HEK293 (cell line): Measurements from ENCODE around the gene GLCE.

ENCODE experiments used
- CTCF ChIA-PET: fragments of 350-600 bp; formaldehyde crosslinking; extraction: SDS; loops from one replicate; lab custom pipeline; 2021; ENCODE audit warnings: antibody characterized with exemption; lab: Yijun Ruan, JAX
- POLR2A ChIA-PET: fragments of 300-600 bp; formaldehyde crosslinking; extraction: SDS; loops from one replicate; lab custom pipeline; 2020; ENCODE audit warnings: antibody characterized with exemption, inconsistent platforms; lab: Yijun Ruan, JAX
- H3K27ac ChIP-seq: fragments of 200-500 bp; sonication (Bioruptor generic); 2 replicates; pipeline ENCODE4 v1.5.1; 2014; ENCODE audit warnings: low read depth, low read length, control low read depth, inconsistent platforms; ENCODE audit errors: extremely low read depth
- H3K36me3 ChIP-seq, 2 experiments: fragments of 200-500 bp in 1 of 2; sonication (Bioruptor generic) in 1 of 2; 1 replicate in 1 of 2; 2 replicates in 1 of 2; pipeline ENCODE4 v1.5.1; 2014 to 2017; ENCODE audit warnings: inconsistent platforms in 2 of 2, low read length in 2 of 2; ENCODE audit not compliant: control insufficient read depth in 2 of 2, insufficient read depth in 1 of 2
- H3K4me1 ChIP-seq: fragments of 200-500 bp; sonication (Bioruptor generic); 2 replicates; pipeline ENCODE4 v1.5.1; 2014; ENCODE audit warnings: mild to moderate bottlenecking, low read length, inconsistent platforms; ENCODE audit not compliant: control insufficient read depth, insufficient read depth
- H3K4me3 ChIP-seq: 2 replicates; pipeline ENCODE4 v1.5.1; 2011; ENCODE audit warnings: low read depth, mild to moderate bottlenecking, control low read depth, low read length, moderate library complexity
- H3K9me3 ChIP-seq: fragments of 200-500 bp; sonication (Bioruptor generic); 2 replicates; pipeline ENCODE4 v1.5.1; 2014; ENCODE audit warnings: low read depth, low read length, inconsistent platforms; ENCODE audit not compliant: control insufficient read depth, insufficient read depth
- FEZF1 ChIP-seq: fragments of 450-650 bp; formaldehyde crosslinking; IDR thresholded peaks from 2 replicates; pipeline ENCODE4 v1.5.1; 2016; ENCODE audit warnings: missing biosample characterization, missing genetic modification characterization
- HOXC10 ChIP-seq: sonication (generic); formaldehyde crosslinking; IDR thresholded peaks from 2 replicates; pipeline ENCODE4 v1.8.1; 2023; ENCODE audit warnings: mild to moderate bottlenecking, missing genetic modification reagents
- TCF7L2 ChIP-seq: IDR thresholded peaks from 2 replicates; pipeline ENCODE4 v1.6.1; 2011; ENCODE audit warnings: low read depth, mild to moderate bottlenecking, inconsistent platforms, low read length, moderate library complexity, borderline replicate concordance
- ZBTB17 ChIP-seq: fragments of 450-650 bp; formaldehyde crosslinking; IDR thresholded peaks from 2 replicates; pipeline ENCODE4 v1.5.1; 2016; ENCODE audit warnings: missing biosample characterization, missing genetic modification characterization
- ZNF600 ChIP-seq: fragments of 450-650 bp; formaldehyde crosslinking; IDR thresholded peaks from 2 replicates; pipeline ENCODE4 v1.5.1; 2016; ENCODE audit warnings: missing biosample characterization, missing genetic modification characterization
- TF ChIP-seq, protein P1 (sequence below): fragments of 450-650 bp; formaldehyde crosslinking; IDR thresholded peaks from 2 replicates; pipeline ENCODE4 v1.5.1; 2016; ENCODE audit warnings: missing biosample characterization, missing genetic modification characterization
- TF ChIP-seq, protein P2 (sequence below): fragments of 450-650 bp; formaldehyde crosslinking; IDR thresholded peaks from 2 replicates; pipeline ENCODE4 v1.5.1; 2016; ENCODE audit warnings: missing biosample characterization, missing genetic modification characterization
- TF ChIP-seq, protein P3 (sequence below): fragments of 450-650 bp; formaldehyde crosslinking; IDR thresholded peaks from 2 replicates; pipeline ENCODE4 v1.5.1; 2016; ENCODE audit warnings: missing biosample characterization, missing genetic modification characterization
- TF ChIP-seq, protein P4 (sequence below): fragments of 450-650 bp; formaldehyde crosslinking; IDR thresholded peaks from 2 replicates; pipeline ENCODE4 v1.5.1; 2016; ENCODE audit warnings: missing biosample characterization, missing genetic modification characterization
- TF ChIP-seq, protein P5 (sequence below): fragments of 450-650 bp; formaldehyde crosslinking; IDR thresholded peaks from 2 replicates; pipeline ENCODE4 v1.5.1; 2017; ENCODE audit warnings: missing biosample characterization, missing genetic modification characterization

Gene GLCE

DNA sequence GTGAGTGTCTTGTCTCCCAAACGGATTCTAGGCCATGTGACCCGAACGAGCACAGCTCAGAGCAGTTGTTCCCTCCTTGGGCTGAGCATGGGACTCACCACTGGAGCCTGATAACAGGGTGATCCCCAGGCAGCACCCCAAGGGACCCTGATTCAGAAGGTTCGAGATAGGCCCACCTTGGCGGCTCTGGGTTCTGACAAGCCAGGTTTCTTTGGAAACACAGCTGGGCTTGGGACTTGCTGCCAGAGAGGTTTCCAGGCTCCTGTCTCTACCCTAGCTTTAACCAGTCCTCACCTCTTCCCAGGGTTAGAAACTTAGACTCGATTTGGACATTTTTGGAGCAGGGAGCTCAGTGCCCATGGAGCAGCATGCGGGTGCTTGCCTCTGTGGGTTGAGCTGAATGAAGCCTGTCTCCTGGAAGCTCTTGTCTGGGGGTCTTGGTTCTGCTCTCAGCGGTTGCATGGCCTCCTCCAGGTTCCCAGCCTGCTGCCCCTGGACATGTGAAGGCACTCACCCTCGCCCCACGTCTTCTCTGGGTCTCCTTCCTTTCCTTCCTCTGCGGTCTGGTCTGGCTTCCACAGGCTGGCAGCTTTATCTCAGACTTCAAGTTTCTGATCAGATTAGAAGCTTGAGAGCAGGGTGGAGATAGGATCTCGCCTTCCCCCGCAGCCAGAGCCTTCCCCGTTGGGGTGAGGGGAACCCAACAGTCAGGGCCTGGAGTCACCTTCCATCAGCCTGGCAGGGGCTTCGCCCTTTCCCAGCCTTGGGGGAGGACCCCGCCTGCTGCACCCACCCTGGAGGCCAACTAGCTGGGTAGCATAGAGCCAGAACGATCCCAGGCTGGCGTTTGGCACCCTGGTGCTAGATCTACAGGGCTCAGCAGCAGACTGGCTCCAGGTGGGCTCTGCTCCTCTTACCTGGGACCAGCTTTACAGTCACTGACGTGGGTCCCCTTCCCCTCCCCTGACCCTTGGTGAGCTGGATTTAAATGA lies 159.2 kb downstream of the GLCE start:
- ChIA-PET POLR2A (no interaction called here), CTCF (interaction anchor here (0.6 kb wide), 1 partner anchor 74 kb away, joined by 3 read pairs; no protein-coding TSS in a partner anchor)
- H3K4me3 ChIP-seq, result no peak overlapping the region
- no peaks in the 10 kb centered on the region for H3K9me3 ChIP-seq
- H3K4me1 ChIP-seq, result peaks cover 3% of the 10 kb centered on the region; the same call in 1 of the 2 replicates
- H3K36me3 ChIP-seq, result no peaks in the 10 kb centered on the region
- no peak overlapping the region for H3K27ac ChIP-seq
- TF ChIP-seq, protein P1, sequence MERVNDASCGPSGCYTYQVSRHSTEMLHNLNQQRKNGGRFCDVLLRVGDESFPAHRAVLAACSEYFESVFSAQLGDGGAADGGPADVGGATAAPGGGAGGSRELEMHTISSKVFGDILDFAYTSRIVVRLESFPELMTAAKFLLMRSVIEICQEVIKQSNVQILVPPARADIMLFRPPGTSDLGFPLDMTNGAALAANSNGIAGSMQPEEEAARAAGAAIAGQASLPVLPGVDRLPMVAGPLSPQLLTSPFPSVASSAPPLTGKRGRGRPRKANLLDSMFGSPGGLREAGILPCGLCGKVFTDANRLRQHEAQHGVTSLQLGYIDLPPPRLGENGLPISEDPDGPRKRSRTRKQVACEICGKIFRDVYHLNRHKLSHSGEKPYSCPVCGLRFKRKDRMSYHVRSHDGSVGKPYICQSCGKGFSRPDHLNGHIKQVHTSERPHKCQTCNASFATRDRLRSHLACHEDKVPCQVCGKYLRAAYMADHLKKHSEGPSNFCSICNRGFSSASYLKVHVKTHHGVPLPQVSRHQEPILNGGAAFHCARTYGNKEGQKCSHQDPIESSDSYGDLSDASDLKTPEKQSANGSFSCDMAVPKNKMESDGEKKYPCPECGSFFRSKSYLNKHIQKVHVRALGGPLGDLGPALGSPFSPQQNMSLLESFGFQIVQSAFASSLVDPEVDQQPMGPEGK (tag by site-specific recombination), result no peak
- TF ChIP-seq, protein P2, sequence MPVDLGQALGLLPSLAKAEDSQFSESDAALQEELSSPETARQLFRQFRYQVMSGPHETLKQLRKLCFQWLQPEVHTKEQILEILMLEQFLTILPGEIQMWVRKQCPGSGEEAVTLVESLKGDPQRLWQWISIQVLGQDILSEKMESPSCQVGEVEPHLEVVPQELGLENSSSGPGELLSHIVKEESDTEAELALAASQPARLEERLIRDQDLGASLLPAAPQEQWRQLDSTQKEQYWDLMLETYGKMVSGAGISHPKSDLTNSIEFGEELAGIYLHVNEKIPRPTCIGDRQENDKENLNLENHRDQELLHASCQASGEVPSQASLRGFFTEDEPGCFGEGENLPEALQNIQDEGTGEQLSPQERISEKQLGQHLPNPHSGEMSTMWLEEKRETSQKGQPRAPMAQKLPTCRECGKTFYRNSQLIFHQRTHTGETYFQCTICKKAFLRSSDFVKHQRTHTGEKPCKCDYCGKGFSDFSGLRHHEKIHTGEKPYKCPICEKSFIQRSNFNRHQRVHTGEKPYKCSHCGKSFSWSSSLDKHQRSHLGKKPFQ (tag by site-specific recombination), result no peak
- peak; percentile 51; the same call in 1 of the 2 replicates for TF ChIP-seq ZNF600 (tag by site-specific recombination)
- TF ChIP-seq, protein P3, sequence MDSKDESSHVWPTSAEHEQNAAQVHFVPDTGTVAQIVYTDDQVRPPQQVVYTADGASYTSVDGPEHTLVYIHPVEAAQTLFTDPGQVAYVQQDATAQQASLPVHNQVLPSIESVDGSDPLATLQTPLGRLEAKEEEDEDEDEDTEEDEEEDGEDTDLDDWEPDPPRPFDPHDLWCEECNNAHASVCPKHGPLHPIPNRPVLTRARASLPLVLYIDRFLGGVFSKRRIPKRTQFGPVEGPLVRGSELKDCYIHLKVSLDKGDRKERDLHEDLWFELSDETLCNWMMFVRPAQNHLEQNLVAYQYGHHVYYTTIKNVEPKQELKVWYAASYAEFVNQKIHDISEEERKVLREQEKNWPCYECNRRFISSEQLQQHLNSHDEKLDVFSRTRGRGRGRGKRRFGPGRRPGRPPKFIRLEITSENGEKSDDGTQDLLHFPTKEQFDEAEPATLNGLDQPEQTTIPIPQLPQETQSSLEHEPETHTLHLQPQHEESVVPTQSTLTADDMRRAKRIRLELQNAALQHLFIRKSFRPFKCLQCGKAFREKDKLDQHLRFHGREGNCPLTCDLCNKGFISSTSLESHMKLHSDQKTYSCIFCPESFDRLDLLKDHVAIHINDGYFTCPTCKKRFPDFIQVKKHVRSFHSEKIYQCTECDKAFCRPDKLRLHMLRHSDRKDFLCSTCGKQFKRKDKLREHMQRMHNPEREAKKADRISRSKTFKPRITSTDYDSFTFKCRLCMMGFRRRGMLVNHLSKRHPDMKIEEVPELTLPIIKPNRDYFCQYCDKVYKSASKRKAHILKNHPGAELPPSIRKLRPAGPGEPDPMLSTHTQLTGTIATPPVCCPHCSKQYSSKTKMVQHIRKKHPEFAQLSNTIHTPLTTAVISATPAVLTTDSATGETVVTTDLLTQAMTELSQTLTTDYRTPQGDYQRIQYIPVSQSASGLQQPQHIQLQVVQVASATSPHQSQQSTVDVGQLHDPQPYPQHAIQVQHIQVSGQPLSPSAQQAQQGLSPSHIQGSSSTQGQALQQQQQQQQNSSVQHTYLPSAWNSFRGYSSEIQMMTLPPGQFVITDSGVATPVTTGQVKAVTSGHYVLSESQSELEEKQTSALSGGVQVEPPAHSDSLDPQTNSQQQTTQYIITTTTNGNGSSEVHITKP, result peak; percentile 74
- TF ChIP-seq, all 188 proteins: peak for 2

DNA sequence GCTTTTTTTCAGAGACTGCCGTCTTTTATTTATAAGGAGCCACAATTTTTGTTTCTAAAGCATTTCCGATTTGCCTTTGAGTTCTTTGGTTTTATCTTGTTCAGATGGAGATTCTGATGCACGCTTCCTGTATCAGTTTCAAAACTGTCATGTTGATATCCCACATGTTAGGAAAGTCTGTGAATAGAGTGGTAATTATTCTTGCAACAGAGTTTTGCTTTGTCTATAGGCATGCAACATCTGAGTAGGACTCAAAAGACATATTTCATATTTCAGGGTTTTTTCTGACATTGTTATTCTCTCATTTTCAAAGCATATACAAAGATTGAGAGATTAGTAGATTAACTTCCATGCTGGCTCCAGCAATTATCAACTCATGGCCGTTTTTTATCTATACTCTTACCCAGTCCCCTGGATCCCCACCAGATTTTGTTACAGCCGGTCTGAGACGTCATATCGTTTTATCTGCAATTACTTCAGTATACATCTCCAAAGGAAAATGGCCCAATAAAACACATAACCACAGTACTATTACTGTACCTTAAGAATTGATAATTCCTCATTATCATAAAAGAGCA lies 160.6 kb downstream of the GLCE start:
- no peaks in the 10 kb centered on the region for H3K36me3 ChIP-seq
- TF ChIP-seq ZBTB17 (tag by site-specific recombination), result peak; percentile 23; the same call in 1 of the 2 replicates
- peak; percentile 71; the same call in 1 of the 2 replicates for TF ChIP-seq FEZF1 (tag by site-specific recombination)
- TF ChIP-seq, protein P4, sequence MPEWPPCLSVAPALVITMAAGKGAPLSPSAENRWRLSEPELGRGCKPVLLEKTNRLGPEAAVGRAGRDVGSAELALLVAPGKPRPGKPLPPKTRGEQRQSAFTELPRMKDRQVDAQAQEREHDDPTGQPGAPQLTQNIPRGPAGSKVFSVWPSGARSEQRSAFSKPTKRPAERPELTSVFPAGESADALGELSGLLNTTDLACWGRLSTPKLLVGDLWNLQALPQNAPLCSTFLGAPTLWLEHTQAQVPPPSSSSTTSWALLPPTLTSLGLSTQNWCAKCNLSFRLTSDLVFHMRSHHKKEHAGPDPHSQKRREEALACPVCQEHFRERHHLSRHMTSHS (tag by site-specific recombination), result no peak
- TF ChIP-seq ZNF600 (tag by site-specific recombination), result peak; percentile 47; the same call in 1 of the 2 replicates
- peak; percentile 67 for TF ChIP-seq TCF7L2
- TF ChIP-seq, protein P5, sequence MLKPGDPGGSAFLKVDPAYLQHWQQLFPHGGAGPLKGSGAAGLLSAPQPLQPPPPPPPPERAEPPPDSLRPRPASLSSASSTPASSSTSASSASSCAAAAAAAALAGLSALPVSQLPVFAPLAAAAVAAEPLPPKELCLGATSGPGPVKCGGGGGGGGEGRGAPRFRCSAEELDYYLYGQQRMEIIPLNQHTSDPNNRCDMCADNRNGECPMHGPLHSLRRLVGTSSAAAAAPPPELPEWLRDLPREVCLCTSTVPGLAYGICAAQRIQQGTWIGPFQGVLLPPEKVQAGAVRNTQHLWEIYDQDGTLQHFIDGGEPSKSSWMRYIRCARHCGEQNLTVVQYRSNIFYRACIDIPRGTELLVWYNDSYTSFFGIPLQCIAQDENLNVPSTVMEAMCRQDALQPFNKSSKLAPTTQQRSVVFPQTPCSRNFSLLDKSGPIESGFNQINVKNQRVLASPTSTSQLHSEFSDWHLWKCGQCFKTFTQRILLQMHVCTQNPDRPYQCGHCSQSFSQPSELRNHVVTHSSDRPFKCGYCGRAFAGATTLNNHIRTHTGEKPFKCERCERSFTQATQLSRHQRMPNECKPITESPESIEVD, result peak; percentile 72
- no peak for TF ChIP-seq HOXC10 (CRISPR knock-in tag)
- H3K9me3 ChIP-seq, result no peaks in the 10 kb centered on the region
- POLR2A ChIA-PET, result no interaction called here
- no peak overlapping the region for H3K4me3 ChIP-seq
- no peak overlapping the region for H3K27ac ChIP-seq
- CTCF ChIA-PET, result no interaction called here
- peaks cover 3% of the 10 kb centered on the region; the same call in 1 of the 2 replicates for H3K4me1 ChIP-seq
